Measurements from ENCODE around the gene OPALIN. TPM values are rescaled to one million over a fixed set of nuclear protein-coding genes. Genes with fewer than 3 reads are reported as not detected.

The OPALIN gene
- total and polyA plus RNA-seq, 2 experiments from 2014 or later, result not detected

DNA sequence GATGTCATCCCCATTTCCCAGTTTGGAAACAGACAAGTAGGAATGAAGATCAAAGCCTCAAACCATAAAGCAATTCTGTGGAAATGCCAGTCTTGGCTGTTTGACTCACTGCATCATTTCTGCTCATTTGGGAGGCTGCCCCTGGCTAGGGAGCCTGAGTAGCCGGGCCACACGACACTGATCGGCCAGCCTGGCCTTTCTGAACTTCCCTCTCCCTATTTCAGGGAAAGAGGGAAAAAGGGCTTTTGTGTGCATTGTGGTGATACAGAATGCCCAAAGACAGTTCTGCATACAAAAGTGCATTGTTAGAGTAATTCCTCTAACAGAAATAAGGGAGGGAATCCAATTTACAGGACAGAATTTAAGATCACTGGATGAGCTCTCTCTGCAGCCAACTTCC lies 41.7 kb upstream of the OPALIN start:
- Histone ChIP-seq H2AFZ (no peak overlapping the region), H3K9me3 (ENCODE audit: low read depth) (no peaks in the 10 kb centered on the region), H3K9me2 (replicated peaks; ENCODE audit: insufficient read depth) (no peaks in the 10 kb centered on the region), H3K79me2 (no peaks in the 10 kb centered on the region), H3K27ac (no peak overlapping the region), H3K4me1 (ENCODE audit: insufficient read depth) (peaks cover 3% of the 10 kb centered on the region), H3K4me3 (no peak overlapping the region), H4K20me1 (ENCODE audit: insufficient read depth, poor library complexity, severe bottlenecking) (no peaks in the 10 kb centered on the region), H3K27me3 (peaks cover 54% of the 10 kb centered on the region), H3K4me2 (no peak overlapping the region), H3K36me3 (replicated peaks; ENCODE audit: insufficient read depth, low read depth) (no peaks in the 10 kb centered on the region)
- 82% methylated on average over 3 of the region's 3 CpGs for WGBS (ENCODE audit: low lambda C conversion rate, missing lambda C conversion rate)
- TF ChIP-seq EZH2phosphoT487 (IDR thresholded peaks at IDR 0.05; ENCODE audit: low read depth, severe bottlenecking, unreplicated experiment) (no peak), EZH2 (IDR thresholded peaks at IDR 0.05; ENCODE audit: borderline replicate concordance) (no peak)
- TF ChIP-seq, protein P1, sequence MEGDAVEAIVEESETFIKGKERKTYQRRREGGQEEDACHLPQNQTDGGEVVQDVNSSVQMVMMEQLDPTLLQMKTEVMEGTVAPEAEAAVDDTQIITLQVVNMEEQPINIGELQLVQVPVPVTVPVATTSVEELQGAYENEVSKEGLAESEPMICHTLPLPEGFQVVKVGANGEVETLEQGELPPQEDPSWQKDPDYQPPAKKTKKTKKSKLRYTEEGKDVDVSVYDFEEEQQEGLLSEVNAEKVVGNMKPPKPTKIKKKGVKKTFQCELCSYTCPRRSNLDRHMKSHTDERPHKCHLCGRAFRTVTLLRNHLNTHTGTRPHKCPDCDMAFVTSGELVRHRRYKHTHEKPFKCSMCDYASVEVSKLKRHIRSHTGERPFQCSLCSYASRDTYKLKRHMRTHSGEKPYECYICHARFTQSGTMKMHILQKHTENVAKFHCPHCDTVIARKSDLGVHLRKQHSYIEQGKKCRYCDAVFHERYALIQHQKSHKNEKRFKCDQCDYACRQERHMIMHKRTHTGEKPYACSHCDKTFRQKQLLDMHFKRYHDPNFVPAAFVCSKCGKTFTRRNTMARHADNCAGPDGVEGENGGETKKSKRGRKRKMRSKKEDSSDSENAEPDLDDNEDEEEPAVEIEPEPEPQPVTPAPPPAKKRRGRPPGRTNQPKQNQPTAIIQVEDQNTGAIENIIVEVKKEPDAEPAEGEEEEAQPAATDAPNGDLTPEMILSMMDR (IDR thresholded peaks at IDR 0.05; ENCODE audit: poor library complexity), result no peak
- DNase-seq (ENCODE audit: low spot score), result no peak

- no peaks in the 10 kb centered on the region for H4K20me1 ChIP-seq (ENCODE audit: insufficient read depth, poor library complexity, severe bottlenecking)
- no peak for TF ChIP-seq EZH2phosphoT487 (IDR thresholded peaks at IDR 0.05; ENCODE audit: low read depth, severe bottlenecking, unreplicated experiment)
- TF ChIP-seq EZH2 (IDR thresholded peaks at IDR 0.05; ENCODE audit: borderline replicate concordance), result no peak
- TF ChIP-seq, protein P1 (IDR thresholded peaks at IDR 0.05; ENCODE audit: poor library complexity), result no peak
- H2AFZ ChIP-seq, result no peak overlapping the region
- no peaks in the 10 kb centered on the region for H3K36me3 ChIP-seq (replicated peaks; ENCODE audit: insufficient read depth, low read depth)
- peaks cover 60% of the 10 kb centered on the region for H3K27me3 ChIP-seq
- no peak for DNase-seq (ENCODE audit: low spot score)
- H3K79me2 ChIP-seq, result no peaks in the 10 kb centered on the region
- H3K9me2 ChIP-seq (replicated peaks; ENCODE audit: insufficient read depth), result no peaks in the 10 kb centered on the region
- no peaks in the 10 kb centered on the region for H3K9me3 ChIP-seq (ENCODE audit: low read depth)
- 100% methylated on average over 1 of the region's 1 CpG for WGBS (ENCODE audit: low lambda C conversion rate, missing lambda C conversion rate)
- no peak overlapping the region for H3K4me3 ChIP-seq
- no peak overlapping the region for H3K4me2 ChIP-seq
- H3K27ac ChIP-seq, result no peak overlapping the region
- H3K4me1 ChIP-seq (ENCODE audit: insufficient read depth), result peaks cover 3% of the 10 kb centered on the region
Observed at GRCh38 chr10:96397902-96398301, 39.1 kb upstream of the OPALIN start.

DNA sequence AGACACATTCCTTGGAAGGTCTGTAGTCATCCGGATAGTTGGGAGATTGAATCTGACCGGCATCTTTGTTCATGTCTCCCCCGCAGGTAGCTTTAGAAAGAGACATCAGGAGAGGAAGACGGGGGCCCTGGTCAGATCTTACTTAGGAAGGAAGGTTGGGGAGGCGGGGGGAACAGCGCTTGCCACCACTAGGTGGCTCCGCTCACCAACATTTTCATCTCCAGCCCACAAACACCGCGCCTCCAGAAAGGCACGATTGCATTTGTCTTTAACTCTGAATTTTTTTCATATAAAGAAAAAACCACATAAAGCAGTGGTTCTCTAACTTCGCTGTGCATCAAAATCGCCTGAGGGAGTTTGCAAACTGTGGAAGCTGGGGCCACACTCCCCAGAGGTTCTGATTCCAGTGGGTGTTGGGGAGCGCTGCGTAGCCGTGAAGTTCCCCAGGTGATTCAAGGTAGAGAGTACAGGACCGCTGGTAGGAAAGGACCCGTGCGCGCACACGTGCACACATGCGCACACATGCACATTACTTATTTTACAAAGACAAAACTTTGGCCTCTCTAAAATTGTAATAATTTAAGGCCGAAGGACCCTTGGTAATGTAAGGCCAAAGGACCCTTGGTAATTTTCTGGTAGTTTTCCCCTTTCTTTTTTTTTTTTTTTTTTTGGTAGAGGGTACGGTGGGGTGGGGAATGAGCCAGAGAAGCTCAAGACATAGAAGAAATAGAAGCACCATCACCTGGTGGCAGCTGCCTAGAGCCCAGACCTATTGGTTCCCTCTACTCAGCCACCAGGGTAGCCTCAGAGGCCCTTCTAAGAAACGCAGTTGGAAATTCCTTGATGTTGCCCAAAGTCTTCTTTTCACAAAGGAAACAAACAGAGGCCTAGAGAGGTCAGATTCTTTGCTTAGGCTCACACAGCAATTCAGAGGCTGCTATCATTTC lies 37.4 kb upstream of the OPALIN start:
- WGBS (ENCODE audit: low lambda C conversion rate, missing lambda C conversion rate), result 30% methylated on average over 24 of the region's 24 CpGs
- no peaks in the 10 kb centered on the region for H3K36me3 ChIP-seq (replicated peaks; ENCODE audit: insufficient read depth, low read depth)
- peaks cover 3% of the 10 kb centered on the region for H3K4me1 ChIP-seq (ENCODE audit: insufficient read depth)
- H3K79me2 ChIP-seq, result no peaks in the 10 kb centered on the region
- H3K4me3 ChIP-seq, result no peak overlapping the region
- H3K9me3 ChIP-seq (ENCODE audit: low read depth), result no peaks in the 10 kb centered on the region
- no peaks in the 10 kb centered on the region for H4K20me1 ChIP-seq (ENCODE audit: insufficient read depth, poor library complexity, severe bottlenecking)
- H2AFZ ChIP-seq, result no peak overlapping the region
- no peaks in the 10 kb centered on the region for H3K9me2 ChIP-seq (replicated peaks; ENCODE audit: insufficient read depth)
- DNase-seq (ENCODE audit: low spot score), result peak; percentile 87
- H3K27ac ChIP-seq, result no peak overlapping the region
- peak overlapping the region; percentile 68 for H3K4me2 ChIP-seq
- no peak for TF ChIP-seq EZH2phosphoT487 (IDR thresholded peaks at IDR 0.05; ENCODE audit: low read depth, severe bottlenecking, unreplicated experiment)
- TF ChIP-seq, protein P1 (IDR thresholded peaks at IDR 0.05; ENCODE audit: poor library complexity), result peak; percentile 91
- H3K27me3 ChIP-seq, result peaks cover 43% of the 10 kb centered on the region

Measured in hepatocyte (in vitro differentiated cells).